ENCODE data around the gene TNNI3K. TPM values are rescaled to one million over a fixed set of nuclear protein-coding genes. Genes with fewer than 3 reads are reported as not detected.

The TNNI3K gene
- total RNA-seq, 2 donors from 2014 or later, result 11.5 TPM; not detected in 1

GRCh38 chr1:74197657-74198552, 37.3 kb upstream of the TNNI3K start, which contains the start of the genes FPGT and LRRIQ3:
FPGT (plus strand) TSS chr1:74198242; CDS start chr1:74198279, 37 bp downstream.
LRRIQ3 (minus strand) TSS chr1:74198176; CDS start chr1:74183684, 14,492 bp downstream.
- peak; percentile 94 to 96 (median 95) for DNase-seq
- Histone ChIP-seq H3K27me3 (no peaks in the 10 kb centered on the region), H3K9me3 (no peaks in the 10 kb centered on the region), H3K4me3 (peak within 1 kb of the TSS; percentile 8 to 19), H3K4me1 (peaks cover 17% of the 10 kb centered on the region), H3K27ac (peak within 1 kb of the TSS; percentile 64 to 92 (median 78)), H3K36me3 (replicated peaks in 1 of 2; ENCODE audit: insufficient read depth in 1 of 2, low read depth in 2 of 2) (peaks cover 0 to 2% of the 10 kb centered on the region in 2 donors)
- peak; percentile 99 for ATAC-seq
- TF ChIP-seq, protein P1, sequence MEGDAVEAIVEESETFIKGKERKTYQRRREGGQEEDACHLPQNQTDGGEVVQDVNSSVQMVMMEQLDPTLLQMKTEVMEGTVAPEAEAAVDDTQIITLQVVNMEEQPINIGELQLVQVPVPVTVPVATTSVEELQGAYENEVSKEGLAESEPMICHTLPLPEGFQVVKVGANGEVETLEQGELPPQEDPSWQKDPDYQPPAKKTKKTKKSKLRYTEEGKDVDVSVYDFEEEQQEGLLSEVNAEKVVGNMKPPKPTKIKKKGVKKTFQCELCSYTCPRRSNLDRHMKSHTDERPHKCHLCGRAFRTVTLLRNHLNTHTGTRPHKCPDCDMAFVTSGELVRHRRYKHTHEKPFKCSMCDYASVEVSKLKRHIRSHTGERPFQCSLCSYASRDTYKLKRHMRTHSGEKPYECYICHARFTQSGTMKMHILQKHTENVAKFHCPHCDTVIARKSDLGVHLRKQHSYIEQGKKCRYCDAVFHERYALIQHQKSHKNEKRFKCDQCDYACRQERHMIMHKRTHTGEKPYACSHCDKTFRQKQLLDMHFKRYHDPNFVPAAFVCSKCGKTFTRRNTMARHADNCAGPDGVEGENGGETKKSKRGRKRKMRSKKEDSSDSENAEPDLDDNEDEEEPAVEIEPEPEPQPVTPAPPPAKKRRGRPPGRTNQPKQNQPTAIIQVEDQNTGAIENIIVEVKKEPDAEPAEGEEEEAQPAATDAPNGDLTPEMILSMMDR (IDR thresholded peaks at IDR 0.05), result no peak
- peak; percentile 46 to 90 (median 90) for TF ChIP-seq POLR2A (IDR thresholded peaks at IDR 0.05)
- intact Hi-C loops (cut with DNase I), result no loop called here
- 1 to 4% methylated on average over 29 to 41 of the region's 41 CpGs for WGBS, 2 donors

- Histone ChIP-seq H3K36me3 (replicated peaks in 1 of 2; ENCODE audit: insufficient read depth in 1 of 2, low read depth in 2 of 2) (peaks cover 0 to 2% of the 10 kb centered on the region in 2 donors), H3K27me3 (no peaks in the 10 kb centered on the region), H3K4me3 (no peak overlapping the region), H3K9me3 (no peaks in the 10 kb centered on the region), H3K27ac (no peak overlapping the region), H3K4me1 (peaks cover 17% of the 10 kb centered on the region)
- no peak for DNase-seq
- no peak for TF ChIP-seq POLR2A (IDR thresholded peaks at IDR 0.05)
- TF ChIP-seq, protein P1 (IDR thresholded peaks at IDR 0.05), result no peak
- ATAC-seq, result no peak
- intact Hi-C loops (cut with DNase I), result no loop called here
- WGBS, 2 donors, result 70 to 81% methylated on average over 5 of the region's 5 CpGs
Observed at GRCh38 chr1:74199504-74199903, 35.7 kb upstream of the TNNI3K start.

GRCh38 chr1:74205266-74205665, 29.9 kb upstream of the TNNI3K start:
- ATAC-seq (no peak), DNase-seq (no peak)
- H3K36me3 ChIP-seq (replicated peaks in 1 of 2; ENCODE audit: insufficient read depth in 1 of 2, low read depth in 2 of 2), result peaks cover 0 to 4% of the 10 kb centered on the region in 2 donors
- 86 to 94% methylated on average over 2 of the region's 2 CpGs for WGBS, 2 donors
- H3K27ac ChIP-seq, result no peak overlapping the region
- no peak overlapping the region for H3K4me3 ChIP-seq
- H3K9me3 ChIP-seq, result no peaks in the 10 kb centered on the region
- intact Hi-C loops (cut with DNase I), result no loop called here
- H3K4me1 ChIP-seq, result no peaks in the 10 kb centered on the region
- no peak for TF ChIP-seq POLR2A (IDR thresholded peaks at IDR 0.05)
- TF ChIP-seq, protein P1 (IDR thresholded peaks at IDR 0.05), result no peak
- H3K27me3 ChIP-seq, result no peaks in the 10 kb centered on the region

DNA sequence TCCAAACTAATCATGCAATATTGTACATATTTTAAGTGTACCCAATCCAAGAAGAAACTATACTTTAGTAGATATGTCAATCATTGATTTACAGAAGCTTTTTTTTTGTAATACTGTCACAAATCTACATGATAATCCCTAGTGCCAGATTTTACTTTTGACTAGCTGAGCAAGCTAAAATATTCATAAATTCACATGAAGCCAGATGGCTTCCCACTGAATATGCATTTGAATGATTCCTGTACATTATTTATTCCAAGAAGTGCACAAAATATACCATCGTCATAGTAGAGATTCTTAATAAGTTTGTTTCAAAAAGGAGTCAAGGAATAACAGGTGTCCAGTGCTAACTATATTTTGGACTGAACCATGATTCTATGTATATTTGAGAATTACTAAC, 20.0 kb upstream of the TNNI3K start:
- no peaks in the 10 kb centered on the region for H3K4me1 ChIP-seq
- DNase-seq, result no peak
- no peak overlapping the region for H3K27ac ChIP-seq
- H3K36me3 ChIP-seq (replicated peaks in 1 of 2; ENCODE audit: insufficient read depth in 1 of 2, low read depth in 2 of 2), result no peaks in the 10 kb centered on the region
- H3K9me3 ChIP-seq, result no peaks in the 10 kb centered on the region
- intact Hi-C loops (cut with DNase I), result no loop called here
- no peak for ATAC-seq
- TF ChIP-seq, protein P1 (IDR thresholded peaks at IDR 0.05), result no peak
- no peak for TF ChIP-seq POLR2A (IDR thresholded peaks at IDR 0.05)
- WGBS, 2 donors, result 83 to 84% methylated on average over 1 of the region's 1 CpG
- no peak overlapping the region for H3K4me3 ChIP-seq
- H3K27me3 ChIP-seq, result no peaks in the 10 kb centered on the region
